Right lung (tissue), 5 donors: ENCODE measurements around the gene MAP4K3. TPM values are rescaled to one million over a fixed set of nuclear protein-coding genes. Genes with fewer than 3 reads are reported as not detected.

Source experiments
- DNase-seq, 2 donors: peaks; one replicate each; pipeline ENCODE4 v3.0.0-alpha.2; 2013
- polyA plus RNA-seq, 5 donors: library from polyadenylated mRNA; unstranded; fragments of 120-200 nt; gene quantifications; one replicate each; pipeline versions ENCODE4 v1.2.1 to v1.2.3, GENCODE V29; 2013; ENCODE audit warnings: inconsistent platforms in 1 of 5, low replicate concordance in 1 of 5; ENCODE audit not compliant: insufficient read length in 5 of 5, insufficient read depth in 1 of 5

MAP4K3 gene
- polyA plus RNA-seq, 5 donors = 43.5 to 82.7 (median 65.4) TPM

DNA sequence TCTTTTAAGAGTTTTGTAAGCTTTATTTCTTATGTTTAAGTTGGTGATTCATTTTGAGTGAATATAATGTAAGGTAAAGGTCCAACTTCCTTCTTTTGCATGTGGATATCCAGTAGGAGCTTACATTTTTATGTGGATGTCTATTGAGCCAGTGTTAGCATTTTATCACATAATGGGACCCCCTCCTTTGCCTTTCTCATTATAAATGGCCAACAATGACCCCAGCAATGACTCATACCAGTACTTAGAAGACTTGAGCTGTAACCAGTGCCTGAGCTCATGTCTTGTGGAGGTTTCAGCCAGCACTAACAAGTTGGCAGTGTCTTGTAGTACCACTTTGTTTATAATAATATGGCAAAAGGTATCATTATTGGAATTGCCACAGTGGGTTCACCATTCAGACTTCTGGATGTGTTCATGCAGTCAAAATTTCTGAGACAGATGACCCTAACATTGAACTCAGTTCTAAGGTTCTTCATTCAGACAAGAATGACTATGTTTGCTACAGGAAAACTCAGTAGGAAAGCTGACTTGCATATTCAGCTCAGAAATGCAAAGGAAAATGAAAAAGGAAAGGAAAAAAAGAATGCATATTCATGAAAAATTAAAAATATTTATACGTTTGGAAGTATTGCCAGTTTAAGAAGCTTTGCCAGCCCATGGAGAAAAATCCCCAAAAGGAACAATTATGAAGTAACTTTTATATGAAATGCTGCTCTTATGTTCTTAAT, 234.3 kb downstream of the MAP4K3 start:
- no peak for DNase-seq

Other genes starting within 250 kb of the MAP4K3 start
- 1 to 10 TPM in 3 of 5 donors, under 1 TPM in 2; 0.40 to 2.0 (median 1.1) TPM for gene CDKL4, start 193.3 kb downstream of the MAP4K3 start, polyA plus RNA-seq
- gene TMEM178A, start 228.6 kb upstream of the MAP4K3 start, polyA plus RNA-seq = 10 to 100 TPM in 4 of 5 donors, 1 to 10 TPM in 1; 8.8 to 11.3 (median 10.3) TPM